ENCODE measurements around the gene USP43.
"Not testable (repeated sequence)": the region's sequence is repeated elsewhere in the genome, so short reads cannot be mapped to it uniquely, and the experiment has no call there.

Gene USP43

GRCh38 chr17:9644910-9645751, at the start of gene USP43:
Gene USP43, plus strand, starts transcription at chr17:9645517. Its CDS starts 116 bp downstream, at chr17:9645633.
- no peak for DNase-seq

GRCh38 chr17:9597638-9598037, 47.7 kb upstream of the USP43 start:
- DNase-seq, result not testable (repeated sequence)

GRCh38 chr17:9598661-9599060, 46.7 kb upstream of the USP43 start:
- DNase-seq, result no peak

GRCh38 chr17:9604583-9604982, 40.7 kb upstream of the USP43 start:
- DNase-seq, result not testable (repeated sequence)

- DNase-seq, result no peak
Observed at GRCh38 chr17:9606453-9606852, 38.9 kb upstream of the USP43 start.

- not testable (repeated sequence) for DNase-seq
Observed at GRCh38 chr17:9607058-9607457, 38.3 kb upstream of the USP43 start.

- DNase-seq, result no peak
Observed at GRCh38 chr17:9611557-9611956, 33.8 kb upstream of the USP43 start.

GRCh38 chr17:9612006-9612405, 33.3 kb upstream of the USP43 start:
- no peak for DNase-seq

- DNase-seq, result no peak
Observed at GRCh38 chr17:9615486-9615885, 29.8 kb upstream of the USP43 start.

- DNase-seq, result no peak
Observed at GRCh38 chr17:9622961-9623360, 22.4 kb upstream of the USP43 start.

- DNase-seq, result no peak
Observed at GRCh38 chr17:9628509-9628908, 16.8 kb upstream of the USP43 start.

- no peak for DNase-seq
Observed at GRCh38 chr17:9632741-9633140, 12.6 kb upstream of the USP43 start.

GRCh38 chr17:9635340-9635739, 10.0 kb upstream of the USP43 start:
- DNase-seq, result no peak

GRCh38 chr17:9636501-9636900, 8.8 kb upstream of the USP43 start:
- DNase-seq, result no peak

GRCh38 chr17:9640388-9640787, 4.9 kb upstream of the USP43 start:
- not testable (repeated sequence) for DNase-seq

- DNase-seq, result no peak
Observed at GRCh38 chr17:9643611-9644010, 1.7 kb upstream of the USP43 start.

GRCh38 chr17:9645851-9646545, 681 bp downstream of the USP43 start:
- no peak for DNase-seq

- no peak for DNase-seq
Observed at GRCh38 chr17:9646546-9646885, 1.2 kb downstream of the USP43 start.

GRCh38 chr17:9647014-9647413, 1.7 kb downstream of the USP43 start:
- no peak for DNase-seq

- no peak for DNase-seq
Observed at GRCh38 chr17:9648521-9649110, 3.3 kb downstream of the USP43 start.

- DNase-seq, result no peak
Observed at GRCh38 chr17:9658593-9659211, 13.4 kb downstream of the USP43 start.

- DNase-seq, result no peak
Observed at GRCh38 chr17:9661027-9661426, 15.7 kb downstream of the USP43 start.

GRCh38 chr17:9663511-9663910, 18.2 kb downstream of the USP43 start:
- DNase-seq, result not testable (repeated sequence)
